Osteoblast (primary cell): Measurements from ENCODE around the gene MDM4. TPM values are rescaled to one million over a fixed set of nuclear protein-coding genes. Genes with fewer than 3 reads are reported as not detected.

Source experiments
- DNase-seq: peaks from one replicate; pipeline ENCODE4 v3.0.0; 2011; ENCODE audit warnings: low spot score, mixed read lengths; ENCODE audit not compliant: insufficient read length; ENCODE audit errors: missing footprints
- H2AFZ ChIP-seq: 2 replicates; pipeline ENCODE4 v1.6.0; 2011; ENCODE audit warnings: mild to moderate bottlenecking, low read length
- H3K27ac ChIP-seq: 2 replicates; pipeline ENCODE4 v1.5.1; 2011; ENCODE audit warnings: mild to moderate bottlenecking, low read depth, low read length, moderate library complexity
- H3K27me3 ChIP-seq: 2 replicates; pipeline ENCODE4 v1.6.0; 2012; ENCODE audit warnings: mild to moderate bottlenecking, control low read depth, inconsistent platforms, low read length, moderate library complexity; ENCODE audit not compliant: insufficient read depth
- H3K36me3 ChIP-seq: 2 replicates; pipeline ENCODE4 v1.5.1; 2011; ENCODE audit warnings: mild to moderate bottlenecking, low read length, control low read depth, moderate library complexity; ENCODE audit not compliant: insufficient read depth
- H3K4me1 ChIP-seq: 2 replicates; pipeline ENCODE4 v1.5.1; 2011; ENCODE audit warnings: mild to moderate bottlenecking, low read length, control low read depth, moderate library complexity; ENCODE audit not compliant: insufficient read depth
- H3K4me2 ChIP-seq: 2 replicates; pipeline ENCODE4 v1.6.0; 2011; ENCODE audit warnings: mild to moderate bottlenecking, low read length; ENCODE audit not compliant: insufficient read depth
- H3K4me3 ChIP-seq: fragments of 200-600 bp; sonication (generic); 3 replicates; pipeline ENCODE4 v1.5.1; 2012; ENCODE audit warnings: mild to moderate bottlenecking, low read length, inconsistent platforms; ENCODE audit not compliant: insufficient read depth
- H3K79me2 ChIP-seq: 2 replicates; pipeline ENCODE4 v1.6.0; 2012; ENCODE audit warnings: mild to moderate bottlenecking, low read length, control low read depth, inconsistent platforms; ENCODE audit not compliant: insufficient read depth
- H3K9me3 ChIP-seq: 2 replicates; pipeline ENCODE4 v1.5.1; 2011; ENCODE audit warnings: low read depth, low read length, control low read depth
- H4K20me1 ChIP-seq: 2 replicates; pipeline ENCODE4 v1.6.0; 2012; ENCODE audit warnings: mild to moderate bottlenecking, low read length, control low read depth; ENCODE audit not compliant: insufficient read depth
- CTCF ChIP-seq: IDR thresholded peaks from 2 replicates; pipeline ENCODE4 v1.5.1; 2011; ENCODE audit warnings: mild to moderate bottlenecking, low read depth, low read length, moderate library complexity; ENCODE audit errors: extremely low read depth
- total RNA-seq: library from RNA; depleted of rRNA; stranded (reverse); fragments of >200 nt; gene quantifications from 2 replicates; pipeline ENCODE4 v1.2.3, GENCODE V29; 2012

MDM4 gene
- total RNA-seq, 1 donor: 40.2 TPM

GRCh38 chr1:204598319-204598969 is 82.2 kb downstream of the MDM4 start:
- H3K79me2 ChIP-seq: no peaks in the 10 kb centered on the region

GRCh38 chr1:204599098-204599497 is 82.9 kb downstream of the MDM4 start:
- Histone ChIP-seq H3K4me1 (no peaks in the 10 kb centered on the region), H3K79me2 (no peaks in the 10 kb centered on the region), H3K4me2 (no peak overlapping the region), H3K9me3 (no peaks in the 10 kb centered on the region), H4K20me1 (no peaks in the 10 kb centered on the region), H2AFZ (no peak overlapping the region), H3K27me3 (peaks cover 27% of the 10 kb centered on the region), H3K4me3 (no peak overlapping the region), H3K27ac (no peak overlapping the region), H3K36me3 (no peaks in the 10 kb centered on the region)
- DNase-seq: no peak
- no peak for TF ChIP-seq CTCF

More at GRCh38 chr1:204598319-204598969, 82.2 kb downstream of the MDM4 start:
- Histone ChIP-seq H3K27ac (no peak overlapping the region), H3K4me3 (no peak overlapping the region), H3K36me3 (no peaks in the 10 kb centered on the region), H3K4me2 (no peak overlapping the region), H3K4me1 (no peaks in the 10 kb centered on the region), H3K9me3 (no peaks in the 10 kb centered on the region), H2AFZ (no peak overlapping the region), H4K20me1 (no peaks in the 10 kb centered on the region), H3K27me3 (peaks cover 26% of the 10 kb centered on the region)
- TF ChIP-seq CTCF: no peak
- no peak for DNase-seq

GRCh38 chr1:204599596-204599995 is 83.4 kb downstream of the MDM4 start:
- no peaks in the 10 kb centered on the region for H3K36me3 ChIP-seq
- no peaks in the 10 kb centered on the region for H3K79me2 ChIP-seq
- H3K27me3 ChIP-seq: peaks cover 27% of the 10 kb centered on the region
- no peak overlapping the region for H3K4me2 ChIP-seq
- H3K4me1 ChIP-seq: no peaks in the 10 kb centered on the region
- no peak for TF ChIP-seq CTCF
- no peak for DNase-seq
- H3K27ac ChIP-seq: no peak overlapping the region
- no peak overlapping the region for H3K4me3 ChIP-seq
- no peak overlapping the region for H2AFZ ChIP-seq
- H3K9me3 ChIP-seq: no peaks in the 10 kb centered on the region
- H4K20me1 ChIP-seq: no peaks in the 10 kb centered on the region

- Histone ChIP-seq H3K27me3 (peaks cover 27% of the 10 kb centered on the region), H3K79me2 (no peaks in the 10 kb centered on the region), H3K27ac (no peak overlapping the region), H3K9me3 (no peaks in the 10 kb centered on the region), H3K36me3 (no peaks in the 10 kb centered on the region), H3K4me3 (no peak overlapping the region), H3K4me1 (no peaks in the 10 kb centered on the region), H3K4me2 (no peak overlapping the region), H4K20me1 (no peaks in the 10 kb centered on the region), H2AFZ (no peak overlapping the region)
- DNase-seq: no peak
- TF ChIP-seq CTCF: no peak
Measured at GRCh38 chr1:204600203-204600602, 84.0 kb downstream of the MDM4 start.
